HL-60 (cell line): Measurements from ENCODE around the gene POMC.

Source experiments
- DNase-seq, 2 experiments: peaks; one replicate each; pipeline ENCODE4 v3.0.0-alpha.2; 2010 to 2020; ENCODE audit warnings: low read depth in 1 of 2, low spot score in 1 of 2
- H3K27ac ChIP-seq: fragments of 250-450 bp; sonication (Bioruptor Pico); replicated peaks from 2 replicates; pipeline ENCODE4 v1.5.1; 2020; ENCODE audit warnings: mild to moderate bottlenecking, moderate library complexity
- H3K27me3 ChIP-seq: fragments of 250-450 bp; sonication (Bioruptor Pico); 2 replicates; pipeline ENCODE4 v1.5.1; 2021; ENCODE audit warnings: mild to moderate bottlenecking, moderate library complexity; ENCODE audit not compliant: insufficient read depth, poor library complexity, severe bottlenecking
- H3K4me3 ChIP-seq: replicated peaks from 2 replicates; pipeline ENCODE4 v1.5.1; 2011; ENCODE audit warnings: mild to moderate bottlenecking, control low read depth, low read length; ENCODE audit not compliant: insufficient read depth
- GABPA ChIP-seq: IDR thresholded peaks from 2 replicates; pipeline ENCODE4 v1.6.1; 2012; ENCODE audit warnings: low read depth
- POLR2AphosphoS5 ChIP-seq: IDR thresholded peaks from 2 replicates; pipeline ENCODE4 v1.6.1; 2012; ENCODE audit warnings: low read depth
- SPI1 ChIP-seq: IDR thresholded peaks from 2 replicates; pipeline ENCODE4 v1.6.1; 2012; ENCODE audit warnings: low read depth, mild to moderate bottlenecking, borderline replicate concordance
- long read RNA-seq: library from polyadenylated mRNA; unstranded; transcript quantifications from one replicate; pipeline ENCODE4 v2.0.0, GENCODE V29; 2020
- TF ChIP-seq, protein P1 (sequence below): IDR thresholded peaks from one replicate; pipeline ENCODE4 v1.5.1; 2011; ENCODE audit warnings: low read length, control low read depth, inconsistent platforms; ENCODE audit not compliant: insufficient read depth
- TF ChIP-seq, protein P2 (sequence below): IDR thresholded peaks from 2 replicates; pipeline ENCODE4 v1.6.1; 2012; ENCODE audit warnings: low read depth; ENCODE audit not compliant: insufficient replicate concordance

Gene POMC
- long read RNA-seq: 0 reads

DNA sequence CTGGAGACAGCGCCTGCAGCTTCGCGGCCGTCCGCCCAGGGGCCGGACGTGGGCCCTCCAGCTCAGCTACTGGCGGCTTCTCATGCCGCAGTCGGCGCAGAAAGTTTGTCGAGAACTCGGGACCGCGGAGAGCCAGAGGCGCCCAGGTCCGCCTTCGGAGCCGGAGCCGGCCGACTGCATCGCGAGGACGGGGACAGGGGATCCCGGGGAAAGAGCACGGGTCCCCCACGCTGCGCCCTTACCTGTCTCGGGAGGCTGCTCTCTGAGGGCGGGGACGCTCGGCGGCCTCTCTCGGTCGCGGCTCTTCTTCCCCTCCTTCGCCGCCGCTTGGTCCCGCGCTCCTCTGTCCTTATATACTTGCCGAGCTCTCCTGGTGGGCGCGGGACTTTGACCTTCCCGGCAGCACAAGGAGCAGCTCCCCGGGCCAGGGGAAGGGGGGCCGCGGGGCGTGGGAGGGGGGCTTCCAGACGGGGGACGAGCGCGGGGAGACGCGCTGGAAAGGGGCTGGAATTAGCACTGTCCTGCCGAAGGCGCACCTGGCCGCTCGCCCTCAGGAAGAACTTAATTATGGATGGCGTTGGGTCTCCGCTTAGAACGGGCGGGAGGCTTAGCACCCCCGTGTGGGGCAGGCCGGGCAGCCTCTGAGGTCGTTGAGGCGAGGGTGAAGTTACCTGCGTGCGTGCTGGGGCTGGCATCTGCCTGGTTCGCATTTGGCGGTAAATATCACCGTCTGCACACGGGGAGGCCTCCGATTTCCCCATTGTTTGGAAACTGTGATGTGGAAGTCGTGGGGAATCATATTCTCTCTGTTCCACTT, at the start of gene POMC:
Gene POMC (minus strand): TSS at position 325 of the 817 bp plus-strand sequence. CDS start 3,808 bp downstream, outside the sequence.
- TF ChIP-seq, protein P1, sequence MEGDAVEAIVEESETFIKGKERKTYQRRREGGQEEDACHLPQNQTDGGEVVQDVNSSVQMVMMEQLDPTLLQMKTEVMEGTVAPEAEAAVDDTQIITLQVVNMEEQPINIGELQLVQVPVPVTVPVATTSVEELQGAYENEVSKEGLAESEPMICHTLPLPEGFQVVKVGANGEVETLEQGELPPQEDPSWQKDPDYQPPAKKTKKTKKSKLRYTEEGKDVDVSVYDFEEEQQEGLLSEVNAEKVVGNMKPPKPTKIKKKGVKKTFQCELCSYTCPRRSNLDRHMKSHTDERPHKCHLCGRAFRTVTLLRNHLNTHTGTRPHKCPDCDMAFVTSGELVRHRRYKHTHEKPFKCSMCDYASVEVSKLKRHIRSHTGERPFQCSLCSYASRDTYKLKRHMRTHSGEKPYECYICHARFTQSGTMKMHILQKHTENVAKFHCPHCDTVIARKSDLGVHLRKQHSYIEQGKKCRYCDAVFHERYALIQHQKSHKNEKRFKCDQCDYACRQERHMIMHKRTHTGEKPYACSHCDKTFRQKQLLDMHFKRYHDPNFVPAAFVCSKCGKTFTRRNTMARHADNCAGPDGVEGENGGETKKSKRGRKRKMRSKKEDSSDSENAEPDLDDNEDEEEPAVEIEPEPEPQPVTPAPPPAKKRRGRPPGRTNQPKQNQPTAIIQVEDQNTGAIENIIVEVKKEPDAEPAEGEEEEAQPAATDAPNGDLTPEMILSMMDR: no peak
- TF ChIP-seq SPI1 (no peak), GABPA (no peak), POLR2AphosphoS5 (no peak)
- TF ChIP-seq, protein P2, sequence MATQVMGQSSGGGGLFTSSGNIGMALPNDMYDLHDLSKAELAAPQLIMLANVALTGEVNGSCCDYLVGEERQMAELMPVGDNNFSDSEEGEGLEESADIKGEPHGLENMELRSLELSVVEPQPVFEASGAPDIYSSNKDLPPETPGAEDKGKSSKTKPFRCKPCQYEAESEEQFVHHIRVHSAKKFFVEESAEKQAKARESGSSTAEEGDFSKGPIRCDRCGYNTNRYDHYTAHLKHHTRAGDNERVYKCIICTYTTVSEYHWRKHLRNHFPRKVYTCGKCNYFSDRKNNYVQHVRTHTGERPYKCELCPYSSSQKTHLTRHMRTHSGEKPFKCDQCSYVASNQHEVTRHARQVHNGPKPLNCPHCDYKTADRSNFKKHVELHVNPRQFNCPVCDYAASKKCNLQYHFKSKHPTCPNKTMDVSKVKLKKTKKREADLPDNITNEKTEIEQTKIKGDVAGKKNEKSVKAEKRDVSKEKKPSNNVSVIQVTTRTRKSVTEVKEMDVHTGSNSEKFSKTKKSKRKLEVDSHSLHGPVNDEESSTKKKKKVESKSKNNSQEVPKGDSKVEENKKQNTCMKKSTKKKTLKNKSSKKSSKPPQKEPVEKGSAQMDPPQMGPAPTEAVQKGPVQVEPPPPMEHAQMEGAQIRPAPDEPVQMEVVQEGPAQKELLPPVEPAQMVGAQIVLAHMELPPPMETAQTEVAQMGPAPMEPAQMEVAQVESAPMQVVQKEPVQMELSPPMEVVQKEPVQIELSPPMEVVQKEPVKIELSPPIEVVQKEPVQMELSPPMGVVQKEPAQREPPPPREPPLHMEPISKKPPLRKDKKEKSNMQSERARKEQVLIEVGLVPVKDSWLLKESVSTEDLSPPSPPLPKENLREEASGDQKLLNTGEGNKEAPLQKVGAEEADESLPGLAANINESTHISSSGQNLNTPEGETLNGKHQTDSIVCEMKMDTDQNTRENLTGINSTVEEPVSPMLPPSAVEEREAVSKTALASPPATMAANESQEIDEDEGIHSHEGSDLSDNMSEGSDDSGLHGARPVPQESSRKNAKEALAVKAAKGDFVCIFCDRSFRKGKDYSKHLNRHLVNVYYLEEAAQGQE: no peak
- Histone ChIP-seq H3K27ac (no peak within 1 kb of the TSS), H3K4me3 (no peak within 1 kb of the TSS), H3K27me3 (peaks cover 43% of the 10 kb centered on the region)
- no peak for DNase-seq

DNA sequence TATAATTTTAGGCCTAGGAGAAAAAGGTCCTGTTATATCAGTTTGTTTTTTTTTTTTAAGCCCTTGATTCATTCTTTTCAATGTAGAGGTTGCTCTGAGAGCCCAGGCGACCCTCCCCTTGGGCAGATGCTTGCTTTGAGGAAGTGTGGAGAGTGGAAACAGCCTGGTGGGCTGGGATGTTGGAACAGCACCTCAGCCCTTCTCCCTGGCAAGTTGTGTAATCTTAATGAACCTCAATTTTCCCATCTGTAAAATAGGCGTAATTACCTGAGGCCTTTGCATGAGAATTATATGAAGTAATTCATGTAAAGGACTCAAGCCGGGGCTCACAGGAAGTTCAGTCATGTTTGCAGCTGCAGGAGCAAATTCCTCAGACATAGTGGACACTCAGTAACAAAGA, 49.7 kb upstream of the POMC start:
- no peak overlapping the region for H3K4me3 ChIP-seq
- no peak overlapping the region for H3K27ac ChIP-seq
- H3K27me3 ChIP-seq: no peaks in the 10 kb centered on the region
- TF ChIP-seq, protein P2: no peak
- TF ChIP-seq POLR2AphosphoS5 (no peak), GABPA (no peak), SPI1 (peak; percentile 26; the same call in 1 of the 2 replicates)
- TF ChIP-seq, protein P1: no peak
- no peak for DNase-seq

DNA sequence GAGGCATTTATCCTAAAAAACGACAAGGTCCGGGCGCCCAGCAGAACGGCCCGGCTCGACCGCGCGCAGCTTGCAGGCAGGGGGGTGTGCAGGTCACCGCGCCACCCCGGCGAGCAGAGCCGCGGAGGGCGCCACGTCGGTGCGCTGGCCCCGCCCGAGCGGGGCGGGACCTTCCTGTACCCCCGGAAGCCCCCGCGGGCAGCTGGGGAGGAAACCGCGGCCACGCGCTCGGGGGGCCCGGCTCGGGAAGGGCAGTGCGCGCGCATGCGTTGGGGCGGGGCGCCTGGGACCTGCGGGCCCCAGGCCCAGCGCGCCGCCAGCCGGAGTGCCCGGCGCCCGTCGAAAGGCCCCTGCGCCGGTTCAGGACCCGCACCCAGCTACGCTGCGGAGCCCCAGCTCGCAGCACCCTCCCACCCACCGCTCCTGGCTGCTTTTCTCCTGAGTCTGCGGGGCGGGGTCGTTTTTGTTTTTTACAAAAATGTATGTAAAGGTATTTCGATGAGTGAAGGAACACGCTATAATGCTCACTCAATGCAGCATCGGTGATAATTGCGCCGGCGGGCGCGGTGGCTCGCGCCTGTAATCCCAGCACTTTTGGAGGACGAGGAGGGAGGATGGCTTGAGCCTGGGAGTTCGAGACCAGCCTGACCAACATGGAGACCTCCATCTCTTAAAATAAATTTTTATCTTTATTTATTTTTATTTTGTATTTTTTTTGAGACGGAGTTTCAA, 47.7 kb upstream of the POMC start:
- Histone ChIP-seq H3K27me3 (no peaks in the 10 kb centered on the region), H3K4me3 (peak overlapping the region; percentile 36), H3K27ac (no peak overlapping the region)
- peak; percentile 49 for DNase-seq
- TF ChIP-seq GABPA (no peak), SPI1 (no peak), POLR2AphosphoS5 (no peak)
- TF ChIP-seq, protein P2: no peak
- TF ChIP-seq, protein P1: no peak
